Astrocyte of the cerebellum (primary cell): ENCODE measurements around the gene ARID1B.

Experiments
- DNase-seq: peaks from one replicate; pipeline ENCODE4 v3.0.0-alpha.2; 2011; ENCODE audit warnings: low read depth
- H3K4me3 ChIP-seq: 2 replicates; pipeline ENCODE4 v1.5.1; 2011; ENCODE audit warnings: mild to moderate bottlenecking, low read depth, low read length, moderate library complexity
- in situ Hi-C: cut with HindIII; loops from 2 replicates; pipeline ENCODE4 v1.10.0; 2017; ENCODE audit warnings: low sequenced_read_pairs
- TF ChIP-seq, protein P1 (sequence below): IDR thresholded peaks from 2 replicates; pipeline ENCODE4 v1.5.1; 2012; ENCODE audit warnings: low read length, low read depth, moderate library complexity, mild to moderate bottlenecking; ENCODE audit errors: missing control alignments

ARID1B gene

DNA sequence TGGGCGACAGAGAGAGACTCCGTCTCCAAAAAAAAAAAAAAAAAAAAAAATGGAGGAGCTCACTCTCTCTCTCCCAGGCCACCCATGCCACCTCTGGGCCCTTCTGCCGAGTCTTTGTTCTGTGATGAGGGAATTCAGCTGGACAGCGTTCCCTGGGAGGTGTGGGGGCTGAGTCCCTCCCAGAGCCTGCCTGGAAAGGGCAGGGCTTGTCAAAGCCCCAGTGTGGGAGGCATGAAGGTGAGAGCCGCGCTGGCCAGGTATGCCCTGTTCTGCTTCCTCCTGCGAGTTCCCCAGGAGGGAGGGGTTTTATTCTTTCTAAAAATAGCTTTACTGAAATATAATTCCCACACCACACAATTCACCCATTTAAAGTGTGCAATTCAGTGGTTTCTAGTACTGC, 476.5 kb downstream of the ARID1B start:
- in situ Hi-C loops, result no loop called here

GRCh38 chr6:157254538-157254937, 477.4 kb downstream of the ARID1B start:
- in situ Hi-C loops, result no loop called here
- no peak overlapping the region for H3K4me3 ChIP-seq
- TF ChIP-seq, protein P1, sequence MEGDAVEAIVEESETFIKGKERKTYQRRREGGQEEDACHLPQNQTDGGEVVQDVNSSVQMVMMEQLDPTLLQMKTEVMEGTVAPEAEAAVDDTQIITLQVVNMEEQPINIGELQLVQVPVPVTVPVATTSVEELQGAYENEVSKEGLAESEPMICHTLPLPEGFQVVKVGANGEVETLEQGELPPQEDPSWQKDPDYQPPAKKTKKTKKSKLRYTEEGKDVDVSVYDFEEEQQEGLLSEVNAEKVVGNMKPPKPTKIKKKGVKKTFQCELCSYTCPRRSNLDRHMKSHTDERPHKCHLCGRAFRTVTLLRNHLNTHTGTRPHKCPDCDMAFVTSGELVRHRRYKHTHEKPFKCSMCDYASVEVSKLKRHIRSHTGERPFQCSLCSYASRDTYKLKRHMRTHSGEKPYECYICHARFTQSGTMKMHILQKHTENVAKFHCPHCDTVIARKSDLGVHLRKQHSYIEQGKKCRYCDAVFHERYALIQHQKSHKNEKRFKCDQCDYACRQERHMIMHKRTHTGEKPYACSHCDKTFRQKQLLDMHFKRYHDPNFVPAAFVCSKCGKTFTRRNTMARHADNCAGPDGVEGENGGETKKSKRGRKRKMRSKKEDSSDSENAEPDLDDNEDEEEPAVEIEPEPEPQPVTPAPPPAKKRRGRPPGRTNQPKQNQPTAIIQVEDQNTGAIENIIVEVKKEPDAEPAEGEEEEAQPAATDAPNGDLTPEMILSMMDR, result no peak
- no peak for DNase-seq

More for the DNA sequence above, 476.5 kb downstream of the ARID1B start:
- no peak for DNase-seq
- H3K4me3 ChIP-seq, result no peak overlapping the region
- TF ChIP-seq, protein P1, result no peak

DNA sequence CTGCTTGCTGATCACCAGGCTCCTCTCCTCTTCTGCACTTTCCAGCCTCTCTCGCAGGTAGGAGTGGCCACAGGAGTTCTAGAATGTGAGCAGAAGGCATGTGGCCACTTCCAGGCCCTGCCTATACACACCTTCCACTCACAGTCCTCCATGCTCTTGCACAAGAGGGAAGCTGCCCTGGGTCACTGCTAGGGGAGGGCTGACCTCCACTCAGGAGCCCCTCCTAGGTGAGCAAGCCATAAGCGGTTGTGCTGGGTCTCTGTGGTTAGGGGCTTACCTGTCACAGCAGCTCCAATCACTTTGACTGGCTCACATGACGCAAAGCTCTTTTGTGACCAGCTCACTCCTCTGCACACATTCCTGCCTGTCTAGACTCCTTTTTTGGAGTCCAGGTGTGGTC, 477.9 kb downstream of the ARID1B start:
- no peak for DNase-seq
- in situ Hi-C loops, result no loop called here
- no peak overlapping the region for H3K4me3 ChIP-seq
- TF ChIP-seq, protein P1, result no peak

DNA sequence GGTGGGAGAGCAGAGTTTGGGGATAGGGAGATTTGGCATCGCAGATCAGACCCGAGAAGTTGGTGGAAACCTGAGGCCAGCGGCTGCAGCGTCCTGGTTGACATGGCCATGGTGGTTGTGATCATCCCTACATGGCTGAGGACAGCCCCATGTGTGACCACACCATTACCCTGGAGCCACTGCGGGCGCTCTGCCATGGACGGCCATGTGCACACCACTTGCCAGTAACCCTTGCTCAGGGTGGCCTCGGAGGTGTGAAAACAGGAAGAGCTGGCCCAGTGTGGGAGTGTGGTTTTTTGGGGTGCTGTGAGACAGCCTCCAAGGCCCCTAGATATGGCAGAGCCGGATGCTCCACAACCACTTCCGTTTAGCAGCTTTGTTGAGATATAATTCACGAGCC, 481.7 kb downstream of the ARID1B start:
- in situ Hi-C loops, result no loop called here
- TF ChIP-seq, protein P1, result no peak
- no peak overlapping the region for H3K4me3 ChIP-seq
- no peak for DNase-seq

DNA sequence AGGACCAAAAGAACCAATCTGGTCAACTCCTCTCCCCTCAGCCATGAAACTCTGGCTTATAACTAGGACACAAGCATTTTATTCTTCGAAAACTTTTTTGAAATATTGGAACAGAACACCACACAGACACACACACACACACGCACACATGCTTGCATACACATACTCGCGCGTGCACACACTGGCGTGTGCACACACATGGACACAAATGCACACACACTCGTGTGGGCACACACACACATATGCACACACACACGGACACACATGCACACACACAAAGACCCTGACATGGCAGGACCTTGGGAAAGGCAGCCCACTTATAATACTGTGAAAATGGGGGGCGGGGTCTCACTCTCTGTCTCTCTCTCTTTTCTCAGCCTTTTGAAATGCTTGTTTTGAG, 482.3 kb downstream of the ARID1B start:
- no peak for DNase-seq
- TF ChIP-seq, protein P1, result no peak

More for the DNA sequence above, 482.3 kb downstream of the ARID1B start:
- no peak overlapping the region for H3K4me3 ChIP-seq
- in situ Hi-C loops, result no loop called here
